Umbilical cord (tissue), 2 donors: ENCODE results near the gene SLC35F3. TPM values are rescaled to one million over a fixed set of nuclear protein-coding genes. Genes with fewer than 3 reads are reported as not detected.
"Not testable (repeated sequence)": the region's sequence is repeated elsewhere in the genome, so short reads cannot be mapped to it uniquely, and the experiment has no call there.

Source experiments
- DNase-seq: peaks from one replicate; pipeline ENCODE4 v3.0.0-alpha.2; 2015; ENCODE audit warnings: low spot score
- total RNA-seq: library from RNA; depleted of rRNA; stranded (reverse); fragments of >200 nt; gene quantifications from one replicate; pipeline ENCODE4 v1.2.3, GENCODE V29; 2014; ENCODE audit warnings: low replicate concordance; ENCODE audit not compliant: insufficient read depth

The SLC35F3 gene
- total RNA-seq, 1 donor from 2014 or later, result 0.24 TPM

DNA sequence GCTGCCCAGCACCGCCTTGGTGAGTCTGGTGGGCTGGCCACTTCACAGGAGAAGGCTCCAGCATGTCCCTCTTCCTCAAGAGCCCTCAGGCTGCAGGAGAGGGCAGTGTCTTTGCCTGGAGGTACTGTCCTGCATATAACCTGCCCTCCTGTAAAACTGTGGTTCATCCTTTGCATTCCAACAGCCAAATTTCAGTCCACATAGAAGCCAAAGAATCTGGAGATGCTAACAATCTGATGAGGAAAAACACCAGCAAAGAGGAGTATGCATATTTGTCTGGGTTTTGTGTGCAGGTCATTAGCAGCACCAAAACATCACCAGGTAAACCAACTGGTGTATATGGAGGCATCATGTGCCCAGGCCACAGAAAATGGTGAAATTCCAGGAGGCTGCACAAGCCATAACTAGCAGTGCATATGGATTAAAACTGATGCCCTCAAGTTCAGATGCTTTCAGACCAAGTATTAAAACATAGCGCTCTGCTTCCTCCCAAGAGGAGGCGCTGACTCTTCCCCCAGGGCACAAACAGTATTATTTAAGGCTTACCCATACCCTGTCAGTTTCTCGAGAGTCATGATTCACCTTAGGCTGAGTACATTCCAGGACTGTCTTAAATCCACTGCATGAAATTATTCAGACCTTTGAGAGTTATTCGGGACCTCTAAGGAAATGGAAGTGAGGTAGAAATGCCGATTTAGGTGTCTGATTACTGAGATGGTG, 318.2 kb downstream of the SLC35F3 start:
- DNase-seq, result peak; percentile 20

DNA sequence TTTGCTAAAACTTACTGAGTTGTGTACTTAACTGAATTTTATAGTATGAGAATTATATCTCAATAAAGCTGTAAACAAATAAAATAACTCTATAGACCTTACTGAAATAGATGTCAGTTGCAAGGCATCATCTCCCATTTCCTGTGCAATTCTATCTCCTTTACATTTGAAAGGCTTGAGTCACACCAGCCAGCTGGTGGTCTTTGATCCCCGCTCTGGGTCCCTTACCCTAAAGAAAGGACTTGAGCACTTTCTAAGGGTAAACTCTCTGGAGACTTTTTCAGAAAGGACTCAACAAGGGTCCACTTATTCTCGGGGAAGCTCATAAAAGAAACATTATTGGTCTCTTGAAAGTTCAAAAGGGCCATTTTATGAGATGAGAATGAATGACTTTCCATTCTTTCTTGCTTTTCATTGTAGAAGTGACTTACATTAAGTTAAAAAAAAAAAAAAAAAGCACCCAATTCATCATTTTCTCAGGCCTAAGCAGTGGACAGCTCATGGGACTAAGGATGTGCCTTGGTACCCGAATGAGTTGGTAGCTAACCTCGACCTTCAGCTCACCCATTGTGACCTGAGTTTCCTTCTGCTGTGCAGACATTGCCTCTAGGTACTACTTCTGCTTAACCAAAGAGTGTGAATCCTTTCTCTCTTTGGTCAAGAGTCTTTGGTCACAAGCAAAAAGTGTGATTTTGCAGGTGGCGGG, 321.8 kb downstream of the SLC35F3 start:
- DNase-seq, result no peak

- no peak for DNase-seq
Observed at GRCh38 chr1:234226819-234227165, 322.3 kb downstream of the SLC35F3 start.

DNA sequence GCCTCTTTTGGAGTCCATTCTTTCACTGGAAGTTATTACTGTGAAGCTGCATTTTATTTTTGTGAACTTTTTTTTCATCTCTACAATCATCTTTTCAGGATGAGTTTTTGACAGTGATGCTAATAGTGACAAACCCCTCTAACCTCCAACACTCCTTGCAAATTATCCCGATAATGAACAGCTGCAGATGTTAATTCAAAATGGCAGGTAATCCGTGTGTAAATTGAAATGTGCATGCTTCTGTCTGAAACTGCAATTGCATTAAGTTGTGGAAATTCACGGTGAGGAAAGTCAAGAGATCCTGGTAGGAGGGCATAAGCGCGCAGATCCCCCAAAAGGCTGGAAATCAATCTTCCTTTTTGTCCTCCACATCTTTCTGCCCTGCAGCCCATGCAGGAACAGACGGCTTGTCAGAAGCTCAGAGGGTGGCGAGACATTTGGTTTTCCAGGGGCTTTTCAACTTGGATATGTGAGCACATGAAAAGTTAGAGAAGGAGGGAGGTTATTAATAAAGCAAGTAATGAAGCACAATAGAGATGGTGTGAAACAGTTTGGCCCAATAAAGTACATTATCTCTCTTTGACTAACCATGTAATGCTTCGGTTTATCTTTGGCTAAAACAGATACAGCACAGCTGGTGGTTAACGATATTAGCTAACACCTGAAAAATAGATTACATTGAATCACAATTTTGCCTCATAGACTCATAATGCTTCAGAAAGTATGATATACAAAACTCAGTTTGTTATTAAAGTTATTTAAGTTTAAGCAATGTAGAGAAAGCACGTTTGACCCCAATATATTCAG, 325.3 kb downstream of the SLC35F3 start:
- DNase-seq, result no peak

DNA sequence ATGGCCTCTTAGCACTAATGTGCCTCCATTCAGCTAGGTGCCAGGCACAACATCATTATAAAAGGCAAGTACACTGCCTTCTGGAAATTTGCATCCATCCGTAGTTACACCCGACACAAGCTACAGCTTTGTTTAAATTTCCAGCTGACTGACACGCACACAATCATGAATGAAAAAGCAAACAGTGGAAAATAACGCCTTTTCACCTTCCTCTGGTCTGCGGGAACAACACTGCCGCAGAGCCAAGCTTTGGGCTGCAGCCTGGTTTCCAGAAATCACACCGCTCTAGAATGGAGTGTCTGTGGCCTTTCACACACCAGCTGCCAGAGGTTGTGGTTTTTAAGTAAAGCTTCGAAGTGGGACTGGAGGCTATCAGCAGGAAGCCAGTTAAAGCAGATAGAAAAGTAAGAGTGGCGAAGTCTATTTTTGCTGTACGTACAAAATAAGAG, 326.0 kb downstream of the SLC35F3 start:
- peak; percentile 65 for DNase-seq

DNA sequence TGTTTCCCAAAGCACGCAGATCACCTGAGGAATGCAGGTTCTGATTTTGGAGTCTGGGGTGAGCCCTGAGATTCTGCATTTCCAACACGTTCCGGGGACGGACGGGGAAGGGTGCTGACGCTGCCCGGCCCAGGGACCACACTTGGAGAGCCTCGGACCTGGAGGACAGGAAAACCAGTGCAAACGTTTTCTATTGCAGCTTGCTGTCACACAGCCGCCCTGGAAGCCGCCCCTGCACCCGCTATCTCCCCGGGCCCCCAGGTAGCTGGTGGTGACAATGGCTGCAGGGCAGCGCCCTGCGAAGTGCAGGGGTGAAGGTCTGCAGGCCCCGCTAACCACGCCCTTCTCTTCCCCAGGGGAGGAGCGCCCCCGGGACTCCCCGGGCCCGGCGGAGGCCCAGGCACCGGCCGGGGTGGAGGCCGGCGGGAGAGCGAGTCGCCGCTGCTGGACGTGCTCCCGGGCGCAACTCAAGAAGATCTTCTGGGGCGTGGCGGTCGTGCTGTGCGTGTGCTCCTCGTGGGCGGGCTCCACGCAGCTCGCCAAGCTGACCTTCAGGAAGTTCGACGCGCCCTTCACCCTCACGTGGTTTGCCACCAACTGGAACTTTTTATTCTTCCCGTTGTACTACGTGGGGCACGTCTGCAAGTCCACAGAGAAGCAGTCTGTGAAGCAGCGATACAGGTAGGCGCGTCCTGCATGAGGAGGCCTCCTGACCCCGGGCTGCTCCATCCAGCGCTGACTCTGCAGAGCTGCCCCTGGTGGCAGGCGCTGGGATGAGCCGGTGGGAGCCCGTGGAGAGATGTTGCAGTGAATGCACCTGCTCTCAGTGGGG, 326.8 kb downstream of the SLC35F3 start:
- no peak for DNase-seq

DNA sequence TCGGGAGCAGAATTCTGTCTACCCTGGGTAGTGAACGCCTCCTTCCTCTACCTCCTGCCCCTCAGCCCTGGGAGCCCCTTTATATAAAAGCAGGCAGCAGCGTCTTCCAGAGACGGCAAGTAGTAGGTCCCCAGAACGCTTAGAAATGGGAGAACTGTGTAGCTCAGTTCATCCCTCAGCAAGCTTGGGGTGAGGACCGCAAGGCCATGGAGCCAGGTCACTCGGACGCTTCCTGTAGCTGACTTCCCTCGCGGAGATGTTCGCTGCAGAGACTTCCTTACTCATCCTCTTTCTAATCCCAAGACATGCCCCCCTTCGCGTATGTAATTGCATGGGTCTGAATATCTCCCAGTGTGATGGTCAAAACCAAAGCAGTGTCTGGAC, 327.4 kb downstream of the SLC35F3 start:
- DNase-seq, result no peak

- DNase-seq, result peak; percentile 26
Observed at GRCh38 chr1:234234199-234234598, 329.7 kb downstream of the SLC35F3 start.

DNA sequence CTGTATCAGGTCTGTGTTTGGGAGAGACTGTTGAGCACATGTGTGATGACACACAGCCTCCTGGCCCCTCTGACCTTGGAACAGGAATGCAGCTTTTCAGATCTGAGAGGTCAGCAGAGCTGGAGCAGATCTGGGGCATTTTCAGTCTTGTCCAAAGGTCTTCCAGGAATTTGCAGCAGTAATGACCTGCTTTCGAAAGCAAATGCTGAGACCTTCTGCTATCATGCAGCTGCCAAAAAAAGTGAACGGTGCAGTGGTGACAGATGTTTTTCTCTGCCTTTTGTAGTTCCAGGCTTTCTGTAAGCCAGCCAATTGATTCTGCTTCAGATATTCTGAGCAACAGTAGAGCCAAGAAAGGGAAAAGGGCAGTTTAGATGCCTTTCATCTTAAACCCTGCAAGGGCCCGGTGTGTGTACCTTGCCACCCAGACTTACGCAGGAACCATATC, 331.0 kb downstream of the SLC35F3 start:
- DNase-seq, result peak; percentile 27

GRCh38 chr1:234237393-234237792, 332.9 kb downstream of the SLC35F3 start:
- no peak for DNase-seq

DNA sequence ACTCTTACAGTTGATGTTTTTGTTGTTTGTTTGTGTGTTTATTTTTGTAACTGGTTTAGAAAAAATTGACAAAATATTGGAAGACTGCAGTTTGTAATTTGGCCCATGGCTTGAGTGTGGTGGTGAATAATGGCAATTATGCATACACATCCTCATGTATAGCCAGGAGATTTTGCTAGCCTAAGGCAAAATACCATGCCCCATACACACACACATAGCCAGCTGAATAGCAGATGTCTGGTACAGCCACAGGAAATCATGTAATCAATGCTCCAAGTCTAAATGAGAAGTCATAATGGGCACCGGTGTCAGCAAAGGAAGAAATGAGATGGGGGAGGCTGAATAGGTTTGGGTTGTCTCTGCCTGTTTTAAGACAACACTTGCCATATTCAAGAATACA, 333.6 kb downstream of the SLC35F3 start:
- DNase-seq, result no peak

DNA sequence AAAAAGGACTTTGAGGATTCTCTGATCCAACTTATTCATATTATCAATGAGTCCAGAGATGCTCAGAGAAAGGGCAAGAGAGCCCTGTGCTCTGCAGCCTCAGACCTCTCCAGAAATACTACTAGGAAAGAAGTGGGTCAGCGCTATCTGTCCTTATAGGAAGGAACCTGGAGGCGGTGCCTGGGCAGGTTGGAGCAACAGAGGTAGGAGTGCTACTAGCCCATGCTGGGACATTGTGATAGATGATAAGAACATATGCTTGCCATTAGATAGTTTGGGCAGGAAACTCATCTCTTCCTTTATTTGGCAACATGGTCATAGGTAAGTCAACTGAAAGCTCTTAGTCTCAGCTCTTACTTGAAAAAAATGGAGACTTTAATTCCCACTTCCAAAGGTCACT, 335.0 kb downstream of the SLC35F3 start:
- no peak for DNase-seq

- no peak for DNase-seq
Observed at GRCh38 chr1:234239936-234240335, 335.5 kb downstream of the SLC35F3 start.

DNA sequence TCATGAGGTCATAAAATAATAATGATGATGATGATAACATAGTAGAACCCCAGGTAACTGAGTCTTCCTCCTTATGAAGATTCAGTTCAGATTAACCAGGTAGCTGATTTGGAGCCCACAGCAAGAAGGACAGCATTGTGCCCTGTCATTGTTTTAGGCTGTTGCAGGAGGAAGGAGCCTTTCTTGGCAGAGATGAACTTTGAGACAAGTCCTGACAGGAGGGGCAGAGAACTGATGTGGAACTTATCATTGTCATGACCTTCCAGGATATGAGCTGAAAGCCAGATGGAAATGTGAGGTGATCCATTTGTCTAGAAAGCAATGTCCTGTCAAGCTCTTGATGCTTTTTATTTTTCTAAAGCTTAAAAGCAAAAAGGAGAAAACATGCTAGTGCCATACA, 336.2 kb downstream of the SLC35F3 start:
- no peak for DNase-seq

GRCh38 chr1:234241941-234242490, 337.5 kb downstream of the SLC35F3 start:
- no peak for DNase-seq

- DNase-seq, result no peak
Observed at GRCh38 chr1:234243521-234244260, 339.2 kb downstream of the SLC35F3 start.

DNA sequence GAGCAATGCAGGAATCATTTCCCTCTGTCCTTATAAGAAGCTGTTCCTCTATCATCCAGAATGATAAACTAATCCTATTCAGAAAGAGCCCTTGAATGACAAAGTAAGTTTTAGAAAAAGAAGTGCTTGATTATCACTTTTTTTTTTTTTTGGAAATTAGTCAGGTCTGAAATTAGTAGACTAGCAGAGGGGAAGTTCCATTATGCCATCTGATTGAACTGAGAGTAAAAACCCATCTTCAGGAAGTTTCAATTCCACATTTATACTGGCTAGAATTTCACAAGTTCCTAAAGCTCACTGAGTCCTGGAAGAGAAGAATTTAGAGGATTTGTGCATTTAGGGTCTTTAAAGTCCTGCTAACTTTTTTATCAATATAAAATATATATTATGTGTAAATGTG, 340.0 kb downstream of the SLC35F3 start:
- DNase-seq, result no peak

GRCh38 chr1:234246638-234247116, 342.2 kb downstream of the SLC35F3 start:
- DNase-seq, result no peak

GRCh38 chr1:234247746-234248145, 343.3 kb downstream of the SLC35F3 start:
- not testable (repeated sequence) for DNase-seq

- DNase-seq, result no peak
Observed at GRCh38 chr1:234250747-234251146, 346.3 kb downstream of the SLC35F3 start.
